HEK293 (cell line): ENCODE results near the gene LTO1.

Experiments
- CTCF ChIA-PET: fragments of 350-600 bp; formaldehyde crosslinking; extraction: SDS; loops from one replicate; lab custom pipeline; 2021; ENCODE audit warnings: antibody characterized with exemption; lab: Yijun Ruan, JAX
- POLR2A ChIA-PET: fragments of 300-600 bp; formaldehyde crosslinking; extraction: SDS; loops from one replicate; lab custom pipeline; 2020; ENCODE audit warnings: antibody characterized with exemption, inconsistent platforms; lab: Yijun Ruan, JAX
- H3K27ac ChIP-seq: fragments of 200-500 bp; sonication (Bioruptor generic); 2 replicates; pipeline ENCODE4 v1.5.1; 2014; ENCODE audit warnings: low read depth, low read length, control low read depth, inconsistent platforms; ENCODE audit errors: extremely low read depth
- H3K36me3 ChIP-seq, 2 experiments: fragments of 200-500 bp in 1 of 2; sonication (Bioruptor generic) in 1 of 2; 1 replicate in 1 of 2; 2 replicates in 1 of 2; pipeline ENCODE4 v1.5.1; 2014 to 2017; ENCODE audit warnings: inconsistent platforms in 2 of 2, low read length in 2 of 2; ENCODE audit not compliant: control insufficient read depth in 2 of 2, insufficient read depth in 1 of 2
- H3K4me1 ChIP-seq: fragments of 200-500 bp; sonication (Bioruptor generic); 2 replicates; pipeline ENCODE4 v1.5.1; 2014; ENCODE audit warnings: mild to moderate bottlenecking, low read length, inconsistent platforms; ENCODE audit not compliant: control insufficient read depth, insufficient read depth
- H3K4me3 ChIP-seq: 2 replicates; pipeline ENCODE4 v1.5.1; 2011; ENCODE audit warnings: low read depth, mild to moderate bottlenecking, control low read depth, low read length, moderate library complexity
- H3K9me3 ChIP-seq: fragments of 200-500 bp; sonication (Bioruptor generic); 2 replicates; pipeline ENCODE4 v1.5.1; 2014; ENCODE audit warnings: low read depth, low read length, inconsistent platforms; ENCODE audit not compliant: control insufficient read depth, insufficient read depth
- HOXD13 ChIP-seq: sonication (generic); formaldehyde crosslinking; IDR thresholded peaks from 2 replicates; pipeline ENCODE4 v1.8.0; 2022; ENCODE audit warnings: missing genetic modification reagents, borderline replicate concordance
- SETDB1 ChIP-seq: IDR thresholded peaks from one replicate; pipeline ENCODE4 v1.6.1; 2017; ENCODE audit warnings: mild to moderate bottlenecking, low read length, moderate library complexity, mixed read lengths; ENCODE audit not compliant: insufficient read length
- YY1 ChIP-seq: fragments of 450-650 bp; formaldehyde crosslinking; IDR thresholded peaks from 2 replicates; pipeline ENCODE4 v1.5.1; 2018; ENCODE audit warnings: missing biosample characterization, missing genetic modification characterization
- ZNF24 ChIP-seq: fragments of 450-650 bp; formaldehyde crosslinking; IDR thresholded peaks from 2 replicates; pipeline ENCODE4 v1.5.1; 2016; ENCODE audit warnings: missing biosample characterization, missing genetic modification characterization
- ZNF350 ChIP-seq: fragments of 450-650 bp; formaldehyde crosslinking; IDR thresholded peaks from 2 replicates; pipeline ENCODE4 v1.5.0; 2017; ENCODE audit warnings: missing biosample characterization, mild to moderate bottlenecking, missing genetic modification characterization
- ZNF394 ChIP-seq: fragments of 450-650 bp; formaldehyde crosslinking; IDR thresholded peaks from 2 replicates; pipeline ENCODE4 v1.5.1; 2016; ENCODE audit warnings: missing biosample characterization, missing genetic modification characterization, mild to moderate bottlenecking, moderate library complexity, borderline replicate concordance
- TF ChIP-seq, protein P1 (sequence below): fragments of 450-650 bp; formaldehyde crosslinking; IDR thresholded peaks from 2 replicates; pipeline ENCODE4 v1.5.1; 2016; ENCODE audit warnings: missing biosample characterization, missing genetic modification characterization
- TF ChIP-seq, protein P2 (sequence below): fragments of 450-650 bp; formaldehyde crosslinking; IDR thresholded peaks from 2 replicates; pipeline ENCODE4 v1.5.1; 2016; ENCODE audit warnings: missing biosample characterization, missing genetic modification characterization, borderline replicate concordance
- TF ChIP-seq, protein P3 (sequence below): fragments of 450-650 bp; formaldehyde crosslinking; IDR thresholded peaks from 2 replicates; pipeline ENCODE4 v1.5.1; 2016; ENCODE audit warnings: missing biosample characterization, missing genetic modification characterization

LTO1 gene

DNA sequence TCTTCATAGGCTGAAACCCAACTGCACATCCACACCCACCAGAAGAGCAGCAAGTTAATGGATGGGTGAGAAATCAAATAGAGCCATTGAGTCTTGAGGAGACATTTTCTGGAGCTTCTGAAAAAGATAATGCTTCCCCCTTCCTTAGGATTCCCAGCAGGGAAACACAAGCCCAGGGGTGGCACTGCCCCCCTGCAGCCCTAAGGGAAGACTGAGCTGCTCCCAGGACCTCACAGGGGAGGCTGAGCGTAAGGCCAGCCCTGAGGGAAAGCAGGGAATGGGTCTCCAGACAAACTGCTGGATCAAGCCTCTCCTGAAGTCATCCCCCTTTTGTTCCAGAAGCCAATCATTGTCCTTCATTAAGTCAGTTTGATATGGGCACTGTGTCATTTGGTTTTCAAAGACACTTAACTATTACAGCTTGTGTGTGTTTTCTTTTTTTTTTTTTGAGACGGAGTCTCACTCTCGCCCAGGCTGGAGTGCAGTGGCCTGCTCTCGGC, 15.1 kb downstream of the LTO1 start:
- Histone ChIP-seq H3K4me1 (no peaks in the 10 kb centered on the region), H3K27ac (no peak overlapping the region)
- CTCF ChIA-PET: interaction anchor here (0.6 to 4.1 kb wide), 5 partner anchors 10 to 284 kb away, joined by 4 to 24 read pairs (median 4); no protein-coding TSS in a partner anchor

DNA sequence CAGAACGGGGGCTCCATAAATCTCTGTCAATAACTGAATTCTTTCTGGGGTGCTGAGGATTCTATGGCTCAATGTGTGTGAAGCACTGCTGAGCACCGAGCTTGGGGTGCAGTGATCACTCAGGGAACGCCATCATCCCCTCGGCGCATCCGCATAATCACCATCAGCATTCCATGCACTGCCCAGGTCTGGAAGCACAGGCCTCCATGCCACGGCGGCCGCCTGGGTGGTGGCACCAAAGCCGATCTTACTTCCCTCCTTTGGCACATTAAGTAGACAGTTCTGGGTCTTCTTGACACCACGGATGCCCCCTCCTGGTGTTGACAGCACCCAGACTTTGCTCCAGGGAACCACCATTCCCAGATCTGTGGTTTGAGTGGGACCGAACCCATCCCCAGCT, 15.6 kb downstream of the LTO1 start:
- CTCF ChIA-PET: interaction anchor here (0.6 to 4.1 kb wide), 4 partner anchors 11 to 284 kb away, joined by 4 to 24 read pairs (median 4); no protein-coding TSS in a partner anchor
- POLR2A ChIA-PET: interaction anchor here (0.9 kb wide), 1 partner anchor 15 kb away, joined by 3 read pairs; the partner anchor contains the start of gene LTO1
- Histone ChIP-seq H3K4me1 (no peaks in the 10 kb centered on the region), H3K36me3 (peaks cover 0 to 19% of the 10 kb centered on the region in 2 experiments; a peak in 1 of 3 replicates), H3K27ac (no peak overlapping the region), H3K9me3 (no peaks in the 10 kb centered on the region)
- TF ChIP-seq ZNF24 (tag by site-specific recombination): no peak
- TF ChIP-seq, protein P1, sequence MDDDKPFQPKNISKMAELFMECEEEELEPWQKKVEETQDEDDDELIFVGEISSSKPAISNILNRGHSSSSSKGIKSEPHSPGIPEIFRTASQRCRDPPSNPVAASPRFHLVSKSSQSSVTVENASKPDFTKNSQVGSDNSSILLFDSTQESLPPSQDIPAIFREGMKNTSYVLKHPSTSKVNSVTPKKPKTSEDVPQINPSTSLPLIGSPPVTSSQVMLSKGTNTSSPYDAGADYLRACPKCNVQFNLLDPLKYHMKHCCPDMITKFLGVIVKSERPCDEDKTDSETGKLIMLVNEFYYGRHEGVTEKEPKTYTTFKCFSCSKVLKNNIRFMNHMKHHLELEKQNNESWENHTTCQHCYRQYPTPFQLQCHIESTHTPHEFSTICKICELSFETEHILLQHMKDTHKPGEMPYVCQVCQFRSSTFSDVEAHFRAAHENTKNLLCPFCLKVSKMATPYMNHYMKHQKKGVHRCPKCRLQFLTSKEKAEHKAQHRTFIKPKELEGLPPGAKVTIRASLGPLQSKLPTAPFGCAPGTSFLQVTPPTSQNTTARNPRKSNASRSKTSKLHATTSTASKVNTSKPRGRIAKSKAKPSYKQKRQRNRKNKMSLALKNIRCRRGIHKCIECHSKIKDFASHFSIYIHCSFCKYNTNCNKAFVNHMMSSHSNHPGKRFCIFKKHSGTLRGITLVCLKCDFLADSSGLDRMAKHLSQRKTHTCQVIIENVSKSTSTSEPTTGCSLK (tag by site-specific recombination): no peak
- TF ChIP-seq, all 188 proteins: peak for 0
- no peak overlapping the region for H3K4me3 ChIP-seq

More for the DNA sequence above, 15.1 kb downstream of the LTO1 start:
- TF ChIP-seq SETDB1 (no peak), YY1 (no peak), HOXD13 (CRISPR knock-in tag) (no peak)
- TF ChIP-seq, protein P2, sequence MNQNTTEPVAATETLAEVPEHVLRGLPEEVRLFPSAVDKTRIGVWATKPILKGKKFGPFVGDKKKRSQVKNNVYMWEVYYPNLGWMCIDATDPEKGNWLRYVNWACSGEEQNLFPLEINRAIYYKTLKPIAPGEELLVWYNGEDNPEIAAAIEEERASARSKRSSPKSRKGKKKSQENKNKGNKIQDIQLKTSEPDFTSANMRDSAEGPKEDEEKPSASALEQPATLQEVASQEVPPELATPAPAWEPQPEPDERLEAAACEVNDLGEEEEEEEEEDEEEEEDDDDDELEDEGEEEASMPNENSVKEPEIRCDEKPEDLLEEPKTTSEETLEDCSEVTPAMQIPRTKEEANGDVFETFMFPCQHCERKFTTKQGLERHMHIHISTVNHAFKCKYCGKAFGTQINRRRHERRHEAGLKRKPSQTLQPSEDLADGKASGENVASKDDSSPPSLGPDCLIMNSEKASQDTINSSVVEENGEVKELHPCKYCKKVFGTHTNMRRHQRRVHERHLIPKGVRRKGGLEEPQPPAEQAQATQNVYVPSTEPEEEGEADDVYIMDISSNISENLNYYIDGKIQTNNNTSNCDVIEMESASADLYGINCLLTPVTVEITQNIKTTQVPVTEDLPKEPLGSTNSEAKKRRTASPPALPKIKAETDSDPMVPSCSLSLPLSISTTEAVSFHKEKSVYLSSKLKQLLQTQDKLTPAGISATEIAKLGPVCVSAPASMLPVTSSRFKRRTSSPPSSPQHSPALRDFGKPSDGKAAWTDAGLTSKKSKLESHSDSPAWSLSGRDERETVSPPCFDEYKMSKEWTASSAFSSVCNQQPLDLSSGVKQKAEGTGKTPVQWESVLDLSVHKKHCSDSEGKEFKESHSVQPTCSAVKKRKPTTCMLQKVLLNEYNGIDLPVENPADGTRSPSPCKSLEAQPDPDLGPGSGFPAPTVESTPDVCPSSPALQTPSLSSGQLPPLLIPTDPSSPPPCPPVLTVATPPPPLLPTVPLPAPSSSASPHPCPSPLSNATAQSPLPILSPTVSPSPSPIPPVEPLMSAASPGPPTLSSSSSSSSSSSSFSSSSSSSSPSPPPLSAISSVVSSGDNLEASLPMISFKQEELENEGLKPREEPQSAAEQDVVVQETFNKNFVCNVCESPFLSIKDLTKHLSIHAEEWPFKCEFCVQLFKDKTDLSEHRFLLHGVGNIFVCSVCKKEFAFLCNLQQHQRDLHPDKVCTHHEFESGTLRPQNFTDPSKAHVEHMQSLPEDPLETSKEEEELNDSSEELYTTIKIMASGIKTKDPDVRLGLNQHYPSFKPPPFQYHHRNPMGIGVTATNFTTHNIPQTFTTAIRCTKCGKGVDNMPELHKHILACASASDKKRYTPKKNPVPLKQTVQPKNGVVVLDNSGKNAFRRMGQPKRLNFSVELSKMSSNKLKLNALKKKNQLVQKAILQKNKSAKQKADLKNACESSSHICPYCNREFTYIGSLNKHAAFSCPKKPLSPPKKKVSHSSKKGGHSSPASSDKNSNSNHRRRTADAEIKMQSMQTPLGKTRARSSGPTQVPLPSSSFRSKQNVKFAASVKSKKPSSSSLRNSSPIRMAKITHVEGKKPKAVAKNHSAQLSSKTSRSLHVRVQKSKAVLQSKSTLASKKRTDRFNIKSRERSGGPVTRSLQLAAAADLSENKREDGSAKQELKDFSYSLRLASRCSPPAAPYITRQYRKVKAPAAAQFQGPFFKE (tag by site-specific recombination): no peak
- no peak overlapping the region for H3K4me3 ChIP-seq
- POLR2A ChIA-PET: no interaction called here
- H3K9me3 ChIP-seq: no peaks in the 10 kb centered on the region
- peaks cover 0 to 24% of the 10 kb centered on the region in 2 experiments; a peak in 1 of 3 replicates for H3K36me3 ChIP-seq

DNA sequence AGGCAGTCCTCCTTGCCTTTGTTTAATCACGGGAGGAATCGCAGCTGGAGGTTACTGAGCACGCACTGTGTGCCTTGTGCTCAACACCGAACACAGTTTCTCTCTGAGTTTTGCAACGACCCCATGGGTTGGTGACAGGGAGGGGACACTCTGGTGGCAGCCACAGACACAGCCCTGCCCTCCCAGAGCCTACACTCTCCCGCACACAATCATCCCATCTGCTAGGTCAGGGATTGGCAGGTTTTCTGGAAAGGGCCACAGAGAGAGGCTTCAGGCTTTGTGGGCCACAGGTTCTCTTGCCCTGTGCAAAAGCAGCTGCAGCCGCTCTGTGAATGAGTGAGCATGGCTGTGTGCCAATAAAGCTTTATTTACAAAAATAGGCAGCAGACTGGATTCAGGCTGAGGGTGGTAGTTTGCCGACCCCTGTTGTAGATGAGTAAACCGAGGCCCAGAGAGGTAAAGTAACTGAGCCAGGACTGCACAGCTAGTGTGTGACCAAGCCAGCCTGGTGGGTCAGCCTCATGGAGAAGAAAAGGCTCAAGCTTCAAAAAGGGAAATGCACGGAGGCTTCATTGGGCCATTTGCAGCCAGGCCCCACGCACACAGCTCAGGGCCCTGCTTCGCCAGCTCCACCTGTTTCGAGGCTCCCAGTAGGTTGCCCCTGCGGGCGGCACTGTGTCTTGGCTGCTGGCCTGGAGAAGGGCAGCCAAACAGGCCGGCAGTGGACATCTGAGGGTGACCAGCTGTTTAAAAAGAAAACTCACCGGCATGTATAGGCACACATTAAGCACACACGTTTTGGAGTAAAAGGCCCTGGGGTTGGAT, 16.3 kb downstream of the LTO1 start:
- no peaks in the 10 kb centered on the region for H3K4me1 ChIP-seq

More for the DNA sequence above, 16.3 kb downstream of the LTO1 start:
- H3K4me3 ChIP-seq: no peak overlapping the region
- ChIA-PET CTCF (interaction anchor here (4.1 kb wide), 1 partner anchor 11 kb away, joined by 24 read pairs; no protein-coding TSS in a partner anchor), POLR2A (interaction anchor here (0.6 to 0.9 kb wide), 2 partner anchors 16 to 20 kb away, joined by 3 to 4 read pairs; partner anchors contain the start of gene LTO1)
- no peak overlapping the region for H3K27ac ChIP-seq
- peaks cover 0 to 12% of the 10 kb centered on the region in 2 experiments; a peak in 1 of 3 replicates for H3K36me3 ChIP-seq
- no peaks in the 10 kb centered on the region for H3K9me3 ChIP-seq
- TF ChIP-seq ZNF394 (tag by site-specific recombination) (no peak), ZNF350 (no peak)
- TF ChIP-seq, protein P3, sequence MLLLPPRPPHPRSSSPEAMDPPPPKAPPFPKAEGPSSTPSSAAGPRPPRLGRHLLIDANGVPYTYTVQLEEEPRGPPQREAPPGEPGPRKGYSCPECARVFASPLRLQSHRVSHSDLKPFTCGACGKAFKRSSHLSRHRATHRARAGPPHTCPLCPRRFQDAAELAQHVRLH: no peak
- TF ChIP-seq, all 188 proteins: peak for 0
